Measurements from ENCODE around the gene LMCD1.
A peak's percentile ranks its signal among the peaks of the same experiment; 100 is the strongest.

The LMCD1 gene

GRCh38 chr3:8519774-8520448 is 18.3 kb downstream of the LMCD1 start:
- no peak for DNase-seq (ENCODE audit: low read depth in 1 of 2, low spot score in 1 of 2)
- Histone ChIP-seq H3K27ac (replicated peaks) (no peak overlapping the region), H3K27me3 (ENCODE audit: insufficient read depth, poor library complexity, severe bottlenecking) (no peaks in the 10 kb centered on the region), H3K4me3 (replicated peaks; ENCODE audit: insufficient read depth, low read length) (no peak overlapping the region)
- TF ChIP-seq GABPA (IDR thresholded peaks at IDR 0.05; ENCODE audit: low read depth) (no peak), SPI1 (IDR thresholded peaks at IDR 0.05; ENCODE audit: borderline replicate concordance, low read depth) (no peak), POLR2AphosphoS5 (IDR thresholded peaks at IDR 0.05; ENCODE audit: low read depth) (no peak)

DNA sequence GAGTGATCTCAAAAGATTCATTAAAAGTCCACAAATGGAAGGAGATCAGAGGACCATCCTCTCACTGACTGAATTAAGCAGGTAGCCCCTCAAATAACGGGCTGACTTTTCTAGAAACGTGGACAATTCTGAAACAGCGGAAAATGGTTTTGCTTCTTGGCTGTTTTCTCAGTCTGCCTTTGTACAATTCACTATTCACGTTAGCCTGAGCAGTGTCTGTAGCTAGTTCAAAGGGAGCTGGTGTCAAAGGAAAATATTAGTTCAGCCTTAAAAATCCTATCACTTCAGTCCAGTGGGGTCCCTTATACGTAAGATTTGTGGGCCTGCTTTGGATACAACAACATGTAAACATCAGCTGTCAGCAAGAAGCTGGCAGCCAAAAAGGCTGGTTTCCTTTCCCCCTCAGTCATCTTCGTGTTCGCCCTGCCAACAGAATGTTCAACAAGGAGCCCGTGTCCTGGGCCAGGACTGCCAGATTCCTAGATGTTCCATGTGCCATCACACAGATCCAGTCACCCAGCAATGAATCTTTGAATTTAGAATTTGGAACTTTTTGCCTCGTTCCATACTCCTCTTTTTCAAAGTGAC is 19.3 kb downstream of the LMCD1 start:
- Histone ChIP-seq H3K27me3 (ENCODE audit: insufficient read depth, poor library complexity, severe bottlenecking) (no peaks in the 10 kb centered on the region), H3K27ac (replicated peaks) (no peak overlapping the region), H3K4me3 (replicated peaks; ENCODE audit: insufficient read depth, low read length) (no peak overlapping the region)
- TF ChIP-seq SPI1 (IDR thresholded peaks at IDR 0.05; ENCODE audit: borderline replicate concordance, low read depth) (no peak), POLR2AphosphoS5 (IDR thresholded peaks at IDR 0.05; ENCODE audit: low read depth) (no peak), GABPA (IDR thresholded peaks at IDR 0.05; ENCODE audit: low read depth) (no peak)
- TF ChIP-seq, protein P1, sequence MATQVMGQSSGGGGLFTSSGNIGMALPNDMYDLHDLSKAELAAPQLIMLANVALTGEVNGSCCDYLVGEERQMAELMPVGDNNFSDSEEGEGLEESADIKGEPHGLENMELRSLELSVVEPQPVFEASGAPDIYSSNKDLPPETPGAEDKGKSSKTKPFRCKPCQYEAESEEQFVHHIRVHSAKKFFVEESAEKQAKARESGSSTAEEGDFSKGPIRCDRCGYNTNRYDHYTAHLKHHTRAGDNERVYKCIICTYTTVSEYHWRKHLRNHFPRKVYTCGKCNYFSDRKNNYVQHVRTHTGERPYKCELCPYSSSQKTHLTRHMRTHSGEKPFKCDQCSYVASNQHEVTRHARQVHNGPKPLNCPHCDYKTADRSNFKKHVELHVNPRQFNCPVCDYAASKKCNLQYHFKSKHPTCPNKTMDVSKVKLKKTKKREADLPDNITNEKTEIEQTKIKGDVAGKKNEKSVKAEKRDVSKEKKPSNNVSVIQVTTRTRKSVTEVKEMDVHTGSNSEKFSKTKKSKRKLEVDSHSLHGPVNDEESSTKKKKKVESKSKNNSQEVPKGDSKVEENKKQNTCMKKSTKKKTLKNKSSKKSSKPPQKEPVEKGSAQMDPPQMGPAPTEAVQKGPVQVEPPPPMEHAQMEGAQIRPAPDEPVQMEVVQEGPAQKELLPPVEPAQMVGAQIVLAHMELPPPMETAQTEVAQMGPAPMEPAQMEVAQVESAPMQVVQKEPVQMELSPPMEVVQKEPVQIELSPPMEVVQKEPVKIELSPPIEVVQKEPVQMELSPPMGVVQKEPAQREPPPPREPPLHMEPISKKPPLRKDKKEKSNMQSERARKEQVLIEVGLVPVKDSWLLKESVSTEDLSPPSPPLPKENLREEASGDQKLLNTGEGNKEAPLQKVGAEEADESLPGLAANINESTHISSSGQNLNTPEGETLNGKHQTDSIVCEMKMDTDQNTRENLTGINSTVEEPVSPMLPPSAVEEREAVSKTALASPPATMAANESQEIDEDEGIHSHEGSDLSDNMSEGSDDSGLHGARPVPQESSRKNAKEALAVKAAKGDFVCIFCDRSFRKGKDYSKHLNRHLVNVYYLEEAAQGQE (IDR thresholded peaks at IDR 0.05; ENCODE audit: insufficient replicate concordance, low read depth), result no peak
- TF ChIP-seq, protein P2, sequence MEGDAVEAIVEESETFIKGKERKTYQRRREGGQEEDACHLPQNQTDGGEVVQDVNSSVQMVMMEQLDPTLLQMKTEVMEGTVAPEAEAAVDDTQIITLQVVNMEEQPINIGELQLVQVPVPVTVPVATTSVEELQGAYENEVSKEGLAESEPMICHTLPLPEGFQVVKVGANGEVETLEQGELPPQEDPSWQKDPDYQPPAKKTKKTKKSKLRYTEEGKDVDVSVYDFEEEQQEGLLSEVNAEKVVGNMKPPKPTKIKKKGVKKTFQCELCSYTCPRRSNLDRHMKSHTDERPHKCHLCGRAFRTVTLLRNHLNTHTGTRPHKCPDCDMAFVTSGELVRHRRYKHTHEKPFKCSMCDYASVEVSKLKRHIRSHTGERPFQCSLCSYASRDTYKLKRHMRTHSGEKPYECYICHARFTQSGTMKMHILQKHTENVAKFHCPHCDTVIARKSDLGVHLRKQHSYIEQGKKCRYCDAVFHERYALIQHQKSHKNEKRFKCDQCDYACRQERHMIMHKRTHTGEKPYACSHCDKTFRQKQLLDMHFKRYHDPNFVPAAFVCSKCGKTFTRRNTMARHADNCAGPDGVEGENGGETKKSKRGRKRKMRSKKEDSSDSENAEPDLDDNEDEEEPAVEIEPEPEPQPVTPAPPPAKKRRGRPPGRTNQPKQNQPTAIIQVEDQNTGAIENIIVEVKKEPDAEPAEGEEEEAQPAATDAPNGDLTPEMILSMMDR (IDR thresholded peaks at IDR 0.05; ENCODE audit: insufficient read depth, low read length), result no peak
- DNase-seq (ENCODE audit: low read depth in 1 of 2, low spot score in 1 of 2), result no peak

DNA sequence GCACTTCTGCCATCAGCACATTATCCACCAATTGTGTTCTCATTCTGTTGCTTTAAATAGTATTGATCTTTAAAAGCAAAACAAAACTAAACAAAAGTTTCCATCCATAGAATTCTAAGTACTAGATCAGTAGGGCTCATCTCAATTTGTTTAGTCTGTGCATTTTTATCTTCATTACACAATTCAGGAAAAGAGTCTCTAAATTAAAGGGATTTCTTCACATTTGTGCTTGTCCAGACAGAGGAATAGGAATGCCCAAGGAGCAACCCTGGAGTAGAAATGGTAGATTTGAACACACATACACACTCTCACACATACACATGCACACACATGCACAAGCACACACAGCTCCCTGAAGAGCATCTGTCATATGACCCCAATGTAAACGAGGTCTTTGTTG is 21.4 kb downstream of the LMCD1 start:
- no peak for DNase-seq (ENCODE audit: low read depth in 1 of 2, low spot score in 1 of 2)
- TF ChIP-seq, protein P1 (IDR thresholded peaks at IDR 0.05; ENCODE audit: insufficient replicate concordance, low read depth), result no peak
- TF ChIP-seq, protein P2 (IDR thresholded peaks at IDR 0.05; ENCODE audit: insufficient read depth, low read length), result no peak
- no peak for TF ChIP-seq SPI1 (IDR thresholded peaks at IDR 0.05; ENCODE audit: borderline replicate concordance, low read depth)
- no peak for TF ChIP-seq POLR2AphosphoS5 (IDR thresholded peaks at IDR 0.05; ENCODE audit: low read depth)
- no peak for TF ChIP-seq GABPA (IDR thresholded peaks at IDR 0.05; ENCODE audit: low read depth)
- Histone ChIP-seq H3K27ac (replicated peaks) (no peak overlapping the region), H3K27me3 (ENCODE audit: insufficient read depth, poor library complexity, severe bottlenecking) (peaks cover 3% of the 10 kb centered on the region), H3K4me3 (replicated peaks; ENCODE audit: insufficient read depth, low read length) (no peak overlapping the region)

GRCh38 chr3:8524249-8524648 is 22.6 kb downstream of the LMCD1 start:
- DNase-seq (ENCODE audit: low read depth in 1 of 2, low spot score in 1 of 2), result peak in 1 of 2 experiments; percentile 3
- no peak overlapping the region for H3K4me3 ChIP-seq (replicated peaks; ENCODE audit: insufficient read depth, low read length)
- H3K27ac ChIP-seq (replicated peaks), result no peak overlapping the region
- TF ChIP-seq SPI1 (IDR thresholded peaks at IDR 0.05; ENCODE audit: borderline replicate concordance, low read depth), result peak; percentile 63; the same call in 1 of the 2 replicates
- TF ChIP-seq, protein P1 (IDR thresholded peaks at IDR 0.05; ENCODE audit: insufficient replicate concordance, low read depth), result no peak
- H3K27me3 ChIP-seq (ENCODE audit: insufficient read depth, poor library complexity, severe bottlenecking), result peaks cover 3% of the 10 kb centered on the region
